GM19351 (cell line): ENCODE measurements around the gene TMEM273.

Source experiments
- ATAC-seq: cut with Tn5 transposase; IDR thresholded peaks from one replicate; pipeline ENCODE4 v1.9.1; 2021; ENCODE audit warnings: mild to moderate bottlenecking, moderate library complexity; ENCODE audit not compliant: unreplicated experiment

The TMEM273 gene

DNA sequence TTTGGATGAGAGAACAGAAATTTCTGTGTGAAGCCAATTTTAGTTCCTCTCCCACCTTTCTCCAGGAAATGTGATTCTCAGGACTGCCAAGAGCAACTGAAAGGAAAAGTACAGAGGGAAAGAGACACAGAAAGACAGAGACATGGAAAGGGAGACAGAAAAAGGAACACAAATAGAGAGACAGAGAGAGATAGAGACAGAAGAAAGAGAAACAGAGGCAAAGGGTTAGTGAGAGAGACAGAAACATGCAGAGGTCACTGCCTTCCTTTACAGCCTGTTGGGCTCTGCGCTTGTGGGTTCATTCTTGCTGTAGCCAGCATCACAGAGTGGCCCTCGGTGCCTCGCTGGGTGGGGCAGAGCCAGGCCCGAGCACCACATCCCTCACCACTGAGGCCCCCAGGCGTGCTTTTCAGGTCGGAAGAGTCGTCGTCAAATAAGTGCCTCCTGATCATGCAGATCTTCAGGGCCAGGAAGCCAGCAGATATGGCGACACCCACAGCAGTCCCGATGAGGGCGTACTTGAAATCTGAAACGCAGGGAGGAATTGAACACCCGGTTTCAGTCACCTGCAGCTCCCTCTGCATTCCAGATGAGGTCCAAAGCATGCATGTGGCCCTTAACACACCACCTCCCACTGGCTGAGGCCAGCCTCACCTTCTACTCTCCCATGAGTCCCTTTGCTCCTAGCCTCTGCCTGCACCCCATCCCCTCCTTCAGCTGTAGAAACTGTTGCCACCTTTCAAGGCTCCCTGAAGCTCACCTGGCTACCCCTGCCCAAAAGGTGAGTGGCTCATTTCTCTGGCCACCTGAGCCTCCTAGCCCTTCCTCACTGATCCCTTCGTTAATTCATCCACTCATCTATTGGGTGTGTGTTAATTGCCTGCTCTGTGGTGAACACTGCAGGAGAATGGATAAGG lies 21.4 kb downstream of the TMEM273 start:
- no peak for ATAC-seq

DNA sequence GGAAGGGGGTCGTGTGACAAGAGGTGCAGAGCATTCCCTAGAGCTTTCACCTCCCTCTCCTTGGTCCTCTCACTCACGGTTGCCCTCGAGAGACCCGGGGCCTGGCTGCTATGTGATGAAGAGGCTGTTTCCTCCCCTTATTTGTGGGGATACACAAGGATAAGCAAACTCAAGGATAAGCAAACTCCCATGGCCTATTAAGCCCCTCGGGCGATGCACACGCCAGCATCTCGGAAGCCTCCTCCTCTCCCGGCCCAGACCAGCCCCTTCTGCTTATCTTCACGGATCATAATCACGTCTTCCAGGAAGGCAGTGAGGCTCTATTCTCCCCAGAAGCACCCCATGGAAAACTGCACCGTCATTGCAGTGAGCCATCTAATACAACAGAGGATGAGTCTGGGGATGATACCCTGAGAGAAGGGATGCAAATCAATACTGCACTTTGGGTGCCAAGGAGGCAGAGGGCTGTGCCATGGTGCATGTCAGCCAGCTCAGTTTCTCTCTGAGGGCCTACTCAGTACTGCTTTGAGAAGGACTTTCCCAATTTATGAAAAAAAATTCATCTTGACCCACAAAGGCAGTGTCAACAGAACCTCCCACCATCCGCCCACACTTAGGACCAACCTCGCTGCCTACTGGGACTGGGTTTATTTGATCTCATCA lies 22.2 kb downstream of the TMEM273 start:
- ATAC-seq = no peak

GRCh38 chr10:49165259-49165658 lies 22.9 kb downstream of the TMEM273 start:
- no peak for ATAC-seq

- peak; percentile 98 for ATAC-seq
These were observed 23.5 kb downstream of the TMEM273 start for GRCh38 chr10:49164559-49165188.

DNA sequence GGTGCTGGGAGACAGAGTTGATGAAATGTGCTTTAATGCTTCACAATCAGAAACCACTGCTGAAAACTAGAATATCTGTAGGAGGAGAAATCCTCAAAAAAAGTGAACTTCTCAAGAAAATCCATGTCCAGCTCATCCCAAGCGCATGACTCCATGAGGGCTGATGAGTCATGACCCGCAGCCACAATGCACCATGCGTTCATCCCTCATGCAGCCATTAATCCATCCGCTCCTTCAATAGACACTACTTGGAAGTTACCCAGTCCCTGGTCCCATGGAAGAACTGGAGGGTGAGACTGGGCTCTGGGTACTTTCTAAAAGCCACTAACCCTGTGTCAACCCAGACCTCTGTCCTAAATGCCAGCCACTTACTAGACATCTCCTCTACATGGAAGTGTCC lies 24.4 kb downstream of the TMEM273 start:
- no peak for ATAC-seq

DNA sequence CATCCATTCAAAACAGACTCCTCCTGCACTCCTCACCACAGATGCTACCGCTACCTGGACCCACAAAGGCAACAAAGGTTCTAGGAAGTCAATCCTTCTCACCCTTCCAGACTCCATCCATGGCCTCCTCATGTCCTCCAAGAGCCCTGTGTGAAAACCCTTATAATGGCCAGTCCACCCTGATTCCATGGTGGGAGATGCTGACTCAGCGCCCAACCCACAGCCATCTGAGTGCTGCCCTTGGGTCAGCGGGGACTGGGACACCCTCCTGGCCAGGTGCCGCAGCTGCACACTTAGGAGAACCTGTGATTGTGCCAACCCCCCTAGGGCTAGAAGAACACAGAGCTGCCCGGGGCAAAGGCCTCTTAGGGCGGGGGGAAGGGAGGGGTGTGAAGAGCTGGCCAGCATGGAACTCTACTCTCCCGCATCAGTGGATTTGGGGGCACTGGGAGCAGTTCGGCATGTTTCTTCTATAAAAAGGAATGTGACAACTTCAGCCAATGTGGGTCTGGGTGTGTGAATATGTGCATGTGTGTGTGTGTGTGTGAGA lies 25.4 kb downstream of the TMEM273 start:
- ATAC-seq = no peak

DNA sequence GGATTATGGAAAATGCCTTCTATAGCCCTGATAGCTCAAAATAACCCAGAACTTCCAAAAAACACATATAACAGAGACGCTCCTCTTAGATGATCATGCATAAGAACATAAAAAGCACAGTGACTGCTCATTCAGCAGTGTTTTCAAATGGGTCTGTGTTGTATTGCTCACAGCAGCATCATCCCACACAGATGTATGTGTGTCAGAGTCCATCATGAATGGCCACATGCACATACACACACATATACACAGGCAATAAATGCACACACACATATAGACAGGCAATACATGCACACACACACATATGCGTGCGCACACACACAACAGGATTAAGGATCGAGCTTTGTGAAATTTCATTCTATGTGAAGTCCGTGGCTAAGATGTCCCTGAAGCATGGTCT lies 26.1 kb downstream of the TMEM273 start:
- no peak for ATAC-seq

DNA sequence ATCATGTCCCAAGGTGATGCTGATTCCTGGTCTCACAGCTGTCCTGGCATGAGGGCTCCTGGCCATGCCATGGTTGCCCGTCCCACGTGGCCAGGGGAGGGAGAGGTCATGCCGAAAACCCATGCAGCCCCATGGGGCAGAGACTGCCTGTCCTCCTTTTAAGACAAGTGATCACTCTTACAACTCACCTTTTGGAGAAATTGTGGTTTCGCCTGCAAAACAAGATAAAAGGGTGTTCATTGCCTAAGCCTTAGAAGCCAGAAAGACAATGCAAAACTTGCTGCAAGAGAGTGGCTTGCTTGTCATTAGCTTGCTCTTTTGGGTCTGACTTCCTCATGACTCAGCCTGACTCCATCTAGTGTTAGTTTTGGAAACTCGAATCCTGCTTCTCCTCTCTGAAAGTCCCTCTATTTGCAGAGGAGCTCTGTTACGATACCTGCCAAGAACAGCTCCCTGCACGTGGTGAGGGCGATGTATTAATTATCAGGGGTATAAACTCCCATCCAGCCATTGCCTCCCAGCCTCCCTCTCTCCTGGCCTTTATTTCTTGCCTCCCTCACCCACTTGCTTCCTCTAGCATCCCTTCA lies 26.7 kb downstream of the TMEM273 start:
- no peak for ATAC-seq

DNA sequence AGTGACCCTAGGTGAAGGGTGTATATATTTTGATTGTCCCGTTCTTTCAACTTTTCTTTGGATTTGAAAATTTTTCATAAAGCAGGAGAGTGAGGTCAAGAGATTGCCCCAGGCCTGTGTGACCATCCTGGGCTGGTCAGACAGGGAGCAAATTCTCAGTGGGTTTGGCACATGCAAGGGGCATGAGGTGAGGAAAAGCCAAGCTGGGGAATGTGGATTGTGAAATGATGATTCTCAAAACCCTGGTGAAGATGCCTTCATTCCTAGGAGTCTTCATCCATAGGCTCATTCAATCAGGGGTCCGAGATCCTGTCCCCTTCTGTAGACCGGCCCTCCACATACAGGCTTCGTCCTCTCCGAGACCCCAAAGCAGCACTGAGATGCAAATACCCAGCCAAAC lies 27.4 kb downstream of the TMEM273 start:
- no peak for ATAC-seq

- no peak for ATAC-seq
These were observed 28.1 kb downstream of the TMEM273 start for GRCh38 chr10:49160110-49160509.

DNA sequence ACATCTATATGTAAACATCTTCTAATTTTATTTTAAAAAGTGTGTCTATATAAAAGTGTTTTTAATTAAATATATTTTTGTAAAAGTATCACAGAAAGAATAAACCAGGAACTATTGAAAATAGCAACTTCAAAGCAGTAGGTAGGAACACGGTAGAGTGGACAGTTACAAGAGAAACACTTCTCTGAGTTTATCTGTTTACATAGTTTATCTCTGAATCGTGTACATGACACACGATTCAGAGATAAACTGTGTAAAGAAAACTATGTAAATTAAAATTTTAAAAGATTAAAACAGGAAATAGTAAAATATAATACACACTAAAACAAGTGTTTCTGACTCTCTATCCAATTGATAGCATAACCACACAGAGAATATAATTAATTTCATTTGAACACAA lies 29.3 kb downstream of the TMEM273 start:
- ATAC-seq = no peak

GRCh38 chr10:49158404-49158803 lies 29.8 kb downstream of the TMEM273 start:
- ATAC-seq = no peak

DNA sequence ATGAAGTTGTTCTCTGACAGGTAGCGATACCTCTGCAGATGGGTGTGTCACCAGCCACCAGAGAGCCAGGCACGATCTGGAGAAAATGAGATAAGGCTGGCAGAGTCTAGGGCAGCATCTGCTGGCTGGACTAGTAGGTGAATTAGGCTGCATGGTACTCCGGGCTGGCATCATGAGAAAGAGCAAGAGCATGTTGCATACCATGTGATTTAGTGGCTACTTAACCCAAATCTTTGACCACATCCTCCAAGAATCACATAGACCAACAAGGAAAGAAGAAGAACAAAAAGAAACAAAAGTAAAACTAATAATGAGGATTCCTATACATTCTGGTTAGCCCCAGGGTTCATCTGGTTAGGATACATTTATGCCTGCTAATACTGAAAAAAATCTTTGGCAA lies 31.0 kb downstream of the TMEM273 start:
- ATAC-seq = no peak

- ATAC-seq = no peak
These were observed 33.5 kb downstream of the TMEM273 start for GRCh38 chr10:49154641-49155040.

DNA sequence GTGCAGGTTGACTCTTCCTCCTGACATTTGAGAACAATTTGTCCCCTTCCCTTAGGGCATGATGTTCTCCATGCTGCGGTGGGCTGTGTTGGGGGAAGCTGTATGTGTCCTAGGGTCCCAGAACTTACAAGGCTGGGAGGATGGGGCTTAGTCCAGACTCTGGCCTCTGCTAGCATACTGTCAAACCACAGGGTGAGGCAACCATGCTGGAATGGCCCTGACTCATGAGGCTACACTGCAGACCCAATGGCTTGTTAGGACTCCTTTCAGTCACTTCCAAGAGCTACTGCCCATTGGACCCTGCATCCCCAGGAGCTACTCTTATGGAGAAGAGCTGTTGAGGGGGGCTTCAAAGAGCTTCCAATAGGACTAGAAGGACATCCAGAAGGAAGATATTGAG lies 34.2 kb downstream of the TMEM273 start:
- no peak for ATAC-seq

- no peak for ATAC-seq
These were observed 35.1 kb downstream of the TMEM273 start for GRCh38 chr10:49153115-49153514.

DNA sequence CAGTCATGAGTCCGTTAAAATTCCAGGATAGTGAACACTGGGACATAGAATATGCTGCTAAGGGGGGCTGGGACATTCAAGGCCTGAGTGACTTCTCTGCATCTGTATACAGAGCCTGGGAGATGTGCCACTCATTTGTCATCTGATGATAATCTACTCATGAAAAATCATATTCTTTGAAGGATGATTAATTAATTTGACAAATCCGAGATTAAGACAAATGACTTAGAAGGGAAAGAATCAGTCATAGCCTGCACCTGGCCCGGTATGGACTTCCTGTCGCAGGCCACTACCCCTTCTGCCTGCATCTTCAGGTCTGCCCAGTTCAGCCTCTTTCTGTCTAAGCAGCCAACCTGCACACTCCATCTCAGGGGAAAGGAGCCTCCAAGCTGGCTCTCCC lies 35.5 kb downstream of the TMEM273 start:
- no peak for ATAC-seq

GRCh38 chr10:49152037-49152436 lies 36.2 kb downstream of the TMEM273 start:
- no peak for ATAC-seq

- no peak for ATAC-seq
These were observed 36.7 kb downstream of the TMEM273 start for GRCh38 chr10:49151481-49151880.

DNA sequence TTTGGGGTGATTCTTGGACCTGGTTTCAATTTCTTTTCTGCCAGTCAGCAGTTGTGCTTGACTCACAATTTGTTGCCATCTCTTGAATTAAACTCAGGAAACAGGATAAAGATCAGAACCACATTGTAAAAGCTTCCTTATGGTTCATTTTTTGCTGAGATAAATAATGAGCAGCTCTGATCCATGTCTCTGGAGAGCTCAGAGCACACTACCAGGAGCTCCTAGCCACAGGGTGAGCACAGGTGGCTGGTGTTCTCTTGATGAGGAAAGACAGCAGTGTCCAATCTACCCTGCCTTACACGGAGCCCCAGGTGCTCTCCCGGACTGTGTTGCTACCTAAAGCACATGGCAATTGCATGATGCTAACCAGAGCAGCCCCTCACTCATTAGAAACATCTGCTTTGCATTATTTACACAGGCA lies 37.2 kb downstream of the TMEM273 start:
- ATAC-seq = no peak

DNA sequence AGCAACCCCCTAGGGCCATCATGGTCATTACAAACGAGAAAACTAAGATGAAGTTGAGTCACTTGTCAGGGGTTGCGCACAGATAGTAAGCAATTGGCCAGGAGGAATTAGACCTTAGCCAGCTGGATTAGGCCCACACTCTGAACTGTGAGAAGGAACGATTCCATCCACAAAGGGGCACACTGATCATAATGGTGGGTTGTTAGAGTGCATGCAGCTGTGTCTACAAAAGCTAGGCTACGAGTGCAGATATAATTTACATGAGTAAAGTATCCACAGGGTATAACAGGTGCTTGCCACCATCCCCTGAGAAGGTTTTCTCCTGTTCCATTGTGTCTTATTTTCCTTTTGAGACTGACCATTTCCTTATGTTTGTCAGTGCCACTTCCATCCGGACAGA lies 37.8 kb downstream of the TMEM273 start:
- no peak for ATAC-seq
